Eye (tissue), 1 donor: ENCODE data around the gene PUM1.
"Not testable (repeated sequence)": the region's sequence is repeated elsewhere in the genome, so short reads cannot be mapped to it uniquely, and the experiment has no call there.

Source experiments
- DNase-seq: peaks from one replicate; pipeline ENCODE4 v3.0.0-alpha.2; 2015

PUM1 gene

DNA sequence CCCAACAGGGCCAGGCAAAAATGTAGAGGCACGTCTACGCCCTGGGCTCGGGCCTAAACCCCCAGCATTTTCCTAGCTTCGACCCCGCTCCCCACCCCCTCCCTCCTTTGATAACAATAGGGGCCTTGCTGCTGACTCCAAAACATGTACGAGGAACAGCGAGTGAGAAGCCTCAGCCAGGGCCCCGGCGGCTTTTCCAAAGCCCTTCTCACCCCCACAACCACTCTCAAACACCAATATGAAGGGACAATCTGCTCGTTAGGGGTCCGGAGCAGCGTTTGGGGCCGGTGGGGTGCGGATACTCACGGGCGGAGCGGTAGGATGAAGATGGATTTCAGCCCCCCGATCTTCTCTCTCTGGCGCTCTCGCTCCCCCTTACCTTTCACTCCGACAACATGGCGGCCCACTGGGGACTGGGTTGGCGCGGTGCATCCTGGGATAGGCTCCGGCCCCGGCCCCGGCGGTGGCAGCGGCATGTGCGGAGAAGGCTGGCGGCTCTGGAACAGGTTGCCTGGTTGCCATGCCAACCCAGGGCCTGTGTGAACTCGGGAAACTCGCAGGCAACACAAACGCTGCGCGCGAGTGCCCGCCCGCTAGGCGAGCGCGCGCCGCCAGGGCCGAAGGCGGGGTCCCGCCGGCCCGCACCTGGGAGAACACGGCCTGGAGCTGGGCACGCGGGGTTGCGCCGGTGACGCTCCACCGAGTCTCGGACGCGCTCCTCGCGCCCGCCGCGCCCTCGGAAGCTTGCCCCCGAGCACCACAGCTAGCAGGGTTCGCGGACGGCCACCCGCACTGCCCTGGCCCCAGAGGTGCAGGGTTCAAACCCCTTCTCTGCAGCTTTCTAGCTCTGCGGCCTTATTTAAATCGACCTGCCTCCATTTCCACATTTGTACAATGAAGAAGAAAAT lies at the start of gene PUM1:
Gene PUM1, minus strand, starts transcription at position 408 of the 908 bp plus-strand sequence. CDS start 6,151 bp downstream, outside the sequence.
- peak; percentile 99 for DNase-seq

DNA sequence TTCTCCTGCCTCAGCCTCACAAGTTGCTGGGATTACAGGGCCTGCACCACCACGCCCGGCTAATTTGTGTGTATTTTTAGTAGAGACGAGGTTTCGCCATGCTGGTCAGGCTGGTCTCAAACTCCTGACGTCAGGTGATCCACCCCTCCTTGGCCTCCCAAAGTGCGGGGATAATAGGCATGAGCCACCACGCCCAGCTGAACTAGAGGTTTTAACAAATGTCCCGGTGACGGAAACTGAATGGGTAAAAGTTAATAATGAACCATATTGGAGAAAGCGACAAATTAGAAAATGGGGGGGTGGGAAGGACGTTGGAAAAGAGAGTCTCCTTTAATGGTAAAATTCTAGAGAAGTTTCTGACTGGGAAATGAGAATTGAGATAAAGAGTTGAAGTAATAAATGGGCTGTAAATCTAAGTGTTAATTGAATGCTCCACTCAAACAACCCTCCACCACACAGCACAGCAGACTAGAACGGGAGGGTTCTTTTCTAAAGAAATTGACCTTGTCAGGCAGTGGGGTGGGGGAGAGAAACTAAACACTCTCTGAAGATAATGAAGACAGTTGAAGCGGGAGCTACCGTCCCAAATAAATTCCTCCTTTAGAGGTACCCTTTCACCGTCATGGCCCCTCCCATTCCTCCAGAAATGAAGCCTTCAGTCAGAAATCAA lies 46.9 kb upstream of the PUM1 start:
- DNase-seq, result no peak

- DNase-seq, result no peak
These were observed 45.9 kb upstream of the PUM1 start for GRCh38 chr1:31111290-31111951.

GRCh38 chr1:31110846-31111245 lies 45.3 kb upstream of the PUM1 start:
- no peak for DNase-seq

GRCh38 chr1:31108861-31109260 lies 43.3 kb upstream of the PUM1 start:
- DNase-seq, result no peak

DNA sequence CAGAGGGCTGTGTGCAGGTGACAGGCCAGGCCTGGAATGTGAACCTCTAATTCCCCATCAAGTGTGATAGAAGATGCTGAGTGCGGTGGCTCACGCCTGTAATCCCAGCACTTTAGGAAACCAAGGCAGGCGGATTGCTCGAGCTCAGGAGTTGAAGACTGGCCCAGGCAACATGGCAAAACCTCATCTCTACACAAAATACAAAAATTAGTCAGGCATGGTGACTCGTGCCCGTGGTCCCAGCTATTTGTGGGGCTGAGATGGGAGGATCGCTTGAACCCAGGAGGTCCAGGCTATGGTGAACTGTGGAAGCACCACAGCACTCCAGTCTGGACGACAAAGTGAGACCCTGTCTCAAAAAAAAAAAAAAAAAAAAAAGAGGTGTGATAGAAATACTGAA lies 40.1 kb upstream of the PUM1 start:
- DNase-seq, result no peak

DNA sequence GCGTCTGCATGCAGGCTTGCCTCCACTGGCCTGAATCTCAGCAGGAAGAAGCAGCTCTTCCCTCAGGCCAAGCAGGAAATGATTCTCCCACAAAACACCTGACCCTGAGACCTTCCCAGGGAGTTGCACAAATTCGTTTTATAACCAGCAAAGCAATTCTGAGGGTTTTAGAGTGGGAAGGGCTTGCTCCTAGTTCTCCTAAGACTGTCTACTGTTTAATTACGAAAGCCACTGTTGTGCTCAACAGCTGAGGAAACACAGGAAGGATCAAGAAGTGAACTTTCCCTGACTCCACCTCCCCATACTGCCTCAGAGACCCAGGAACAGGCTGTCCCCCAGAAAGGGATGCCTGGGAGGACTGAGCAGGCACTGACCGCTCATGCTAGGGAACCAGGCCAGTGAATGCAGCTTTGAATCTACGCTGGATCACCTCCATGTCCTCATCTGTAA lies 37.0 kb upstream of the PUM1 start:
- DNase-seq, result no peak

DNA sequence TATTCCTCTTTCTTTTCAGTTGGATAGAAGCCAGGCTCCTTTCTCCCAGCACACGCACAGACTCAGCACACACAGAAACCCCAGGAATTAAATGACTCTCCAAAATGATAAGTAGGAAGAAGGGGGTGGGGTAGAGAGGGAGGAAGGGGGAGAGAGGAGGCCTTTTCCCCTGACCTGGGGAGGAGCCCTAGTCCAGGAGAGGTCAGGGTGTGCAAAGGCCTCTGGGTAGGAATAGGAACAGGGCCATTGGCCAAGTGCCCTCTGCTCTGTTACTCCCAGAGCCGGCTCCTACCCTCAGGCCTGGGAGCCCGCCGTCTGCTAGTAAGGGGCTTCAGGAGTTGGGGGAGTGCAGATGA lies 35.6 kb upstream of the PUM1 start:
- DNase-seq, result peak; percentile 31

DNA sequence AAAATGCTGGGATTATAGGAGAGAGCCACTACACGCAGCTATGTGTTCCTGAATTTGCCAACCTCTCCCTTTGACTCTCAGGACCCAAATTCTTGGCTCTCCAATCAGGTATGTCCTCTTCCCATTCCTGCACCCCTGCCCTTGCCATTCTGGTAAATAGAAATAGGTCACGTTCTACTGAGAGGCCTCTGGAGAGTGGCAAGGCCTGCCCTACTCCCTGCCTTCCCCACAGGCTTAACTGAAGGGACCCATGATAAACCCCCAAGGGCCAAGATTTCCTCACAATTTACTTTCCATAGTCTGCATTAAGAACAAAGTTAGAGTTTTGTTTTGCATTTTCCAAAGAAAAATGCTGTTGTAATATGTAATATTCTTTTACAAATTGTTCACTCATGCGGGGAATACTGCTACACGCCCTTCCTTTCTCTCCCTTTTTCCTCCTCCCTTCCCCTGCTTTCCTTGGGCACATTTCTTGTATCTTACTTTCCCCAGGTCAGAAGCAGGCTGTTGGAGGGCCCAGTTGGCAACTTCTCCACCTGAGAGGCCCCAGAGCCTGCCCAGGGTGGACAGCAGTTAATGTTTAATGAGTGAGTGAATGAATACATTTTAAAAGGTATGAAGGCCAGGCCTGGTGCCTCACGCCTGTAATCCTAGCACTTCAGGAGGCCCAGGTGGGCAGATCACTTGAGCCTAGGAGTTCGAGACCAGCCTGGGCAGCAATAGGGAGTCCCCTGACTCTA lies 33.9 kb upstream of the PUM1 start:
- no peak for DNase-seq

DNA sequence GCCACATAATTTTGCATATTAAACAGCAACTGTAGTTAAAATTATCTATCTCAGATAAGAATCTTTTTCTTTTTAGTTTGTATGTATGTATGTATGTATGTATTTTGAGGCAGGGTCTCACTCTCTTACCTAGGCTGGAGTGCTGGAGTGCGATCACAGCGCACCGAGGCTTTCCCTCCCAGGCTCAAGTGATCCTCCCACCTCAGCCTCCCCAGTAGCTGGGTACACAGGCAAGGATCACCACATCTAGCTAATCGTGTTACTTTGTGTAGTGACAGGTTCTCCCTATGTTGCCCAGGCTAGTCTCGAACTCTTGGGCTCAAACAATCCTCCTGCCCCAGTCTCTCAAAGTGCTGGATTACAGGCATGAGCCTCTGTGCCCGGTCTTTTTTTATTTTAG lies 30.5 kb upstream of the PUM1 start:
- no peak for DNase-seq

DNA sequence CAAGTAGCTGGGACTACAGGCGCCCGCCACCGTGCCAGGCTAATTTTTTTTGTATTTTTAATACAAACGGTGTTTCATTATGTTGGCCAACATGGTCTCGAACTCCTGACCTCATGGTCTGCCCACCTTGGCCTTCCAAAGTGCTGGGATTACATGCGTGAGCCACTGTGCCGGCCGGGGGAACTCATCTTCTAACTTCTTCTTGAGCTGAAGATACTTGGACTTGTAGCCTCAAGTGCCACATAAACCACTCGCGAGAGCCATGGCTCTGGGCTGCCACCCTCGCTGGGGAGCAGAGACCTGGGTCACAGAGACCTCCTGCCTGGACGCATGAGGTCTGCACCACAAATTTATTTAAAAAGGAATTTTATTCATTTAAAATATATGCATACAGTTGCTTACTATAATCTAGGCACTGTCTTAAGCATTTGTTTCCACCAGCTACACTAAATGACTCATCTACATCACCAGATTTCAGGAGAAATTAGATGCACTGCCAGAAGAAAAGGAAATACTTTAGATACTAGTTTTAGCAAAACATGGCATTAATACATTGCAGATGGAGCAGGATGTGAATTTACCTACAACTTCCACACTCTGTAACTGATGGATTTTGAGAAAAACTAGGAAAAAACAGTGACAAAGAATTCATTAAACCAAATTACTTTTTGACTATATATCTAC lies 29.9 kb upstream of the PUM1 start:
- peak; percentile 21 for DNase-seq

DNA sequence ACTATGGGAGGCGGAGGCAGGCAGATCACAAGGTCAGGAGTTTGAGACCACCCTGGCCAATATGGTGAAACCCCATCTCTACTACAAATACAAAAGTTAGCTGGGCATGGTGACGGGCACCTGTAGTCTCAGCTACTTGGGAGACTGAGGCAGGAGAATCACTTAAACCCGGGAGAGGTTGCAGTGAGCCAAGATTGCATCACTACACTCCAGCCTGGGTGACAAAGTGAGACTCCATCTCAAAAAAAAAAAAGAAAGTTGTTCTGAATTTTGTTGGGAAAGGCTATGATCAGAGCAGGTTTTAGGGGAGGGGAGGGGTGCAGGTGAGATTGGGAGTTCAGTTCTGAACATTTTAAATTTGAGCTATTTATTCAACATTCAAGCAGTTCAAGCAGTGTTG lies 22.6 kb upstream of the PUM1 start:
- DNase-seq, result not testable (repeated sequence)

- DNase-seq, result no peak
These were observed 19.5 kb upstream of the PUM1 start for GRCh38 chr1:31084782-31085569.

DNA sequence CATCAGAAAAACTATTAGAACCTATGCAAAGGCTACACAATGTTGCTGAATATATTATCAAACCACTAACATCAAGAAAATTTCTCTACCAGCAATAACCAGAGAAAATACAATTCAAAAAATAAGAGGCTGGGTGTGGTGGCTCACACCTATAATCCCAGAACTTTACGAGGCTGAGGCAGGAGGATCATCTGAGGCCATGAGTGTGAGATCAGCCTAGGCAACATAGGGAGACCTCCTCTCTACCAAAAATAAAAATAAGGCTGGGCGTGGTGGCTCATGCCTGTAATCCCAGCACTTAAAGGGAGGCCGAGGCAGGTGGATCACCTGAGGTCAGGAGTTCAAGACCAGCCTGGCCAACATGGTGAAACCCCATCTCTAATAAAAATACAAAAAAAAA lies 16.9 kb upstream of the PUM1 start:
- DNase-seq, result no peak

- DNase-seq, result no peak
These were observed 7.5 kb upstream of the PUM1 start for GRCh38 chr1:31073044-31073443.

DNA sequence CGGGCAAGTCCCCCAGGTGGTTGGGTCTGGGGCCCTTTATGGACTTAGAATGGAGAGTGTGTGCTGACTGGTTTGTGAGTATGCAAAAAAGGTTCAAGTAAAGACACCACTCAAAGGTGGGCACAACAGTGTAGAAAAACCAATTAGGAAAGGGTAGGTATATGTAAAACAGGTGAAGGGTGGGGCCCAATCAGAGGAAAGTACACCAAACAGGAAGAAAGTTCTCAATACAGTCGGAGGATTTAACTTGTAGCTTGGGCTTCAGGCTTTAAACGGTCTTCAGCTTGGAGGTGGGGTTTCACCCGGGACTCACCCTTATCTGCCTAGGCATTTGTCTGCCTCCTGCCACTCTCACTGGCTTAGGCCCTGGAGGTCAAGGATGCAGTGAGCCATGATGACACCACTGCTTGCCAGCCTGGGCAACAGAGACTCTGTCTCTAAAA lies 6.8 kb upstream of the PUM1 start:
- DNase-seq, result no peak

- no peak for DNase-seq
These were observed 3.9 kb upstream of the PUM1 start for GRCh38 chr1:31069392-31069791.

- DNase-seq, result no peak
These were observed 703 bp downstream of the PUM1 start for GRCh38 chr1:31064718-31065309.

- peak; percentile 50 for DNase-seq
These were observed 1.3 kb downstream of the PUM1 start for GRCh38 chr1:31064111-31064717.

- DNase-seq, result peak; percentile 41
These were observed 1.9 kb downstream of the PUM1 start for GRCh38 chr1:31063631-31064030.
